Muscle layer of duodenum (tissue), 2 donors: ENCODE measurements around the gene PRR36.

Experiments
- H3K27ac ChIP-seq: one replicate; pipeline ENCODE4 v1.7.0; 2013; ENCODE audit warnings: mild to moderate bottlenecking, low read length
- H3K27me3 ChIP-seq: one replicate; pipeline ENCODE4 v1.7.0; 2013; ENCODE audit warnings: low read depth, mild to moderate bottlenecking, control low read depth, low read length
- H3K36me3 ChIP-seq, 2 donors: one replicate each; pipeline ENCODE4 v1.7.0; 2013; ENCODE audit warnings: low read length in 2 of 2, control low read depth in 1 of 2, mild to moderate bottlenecking in 1 of 2; ENCODE audit not compliant: insufficient read depth in 2 of 2, control insufficient read depth in 1 of 2
- H3K4me1 ChIP-seq, 2 donors: one replicate each; pipeline ENCODE4 v1.7.0; 2013; ENCODE audit warnings: low read length in 2 of 2, mild to moderate bottlenecking in 2 of 2, control low read depth in 1 of 2, moderate library complexity in 1 of 2; ENCODE audit not compliant: insufficient read depth in 2 of 2, control insufficient read depth in 1 of 2
- H3K4me3 ChIP-seq, 2 donors: one replicate each; pipeline ENCODE4 v1.7.0; 2013; ENCODE audit warnings: low read length in 2 of 2, low read depth in 1 of 2, mild to moderate bottlenecking in 1 of 2
- H3K9me3 ChIP-seq, 2 donors: one replicate each; pipeline ENCODE4 v1.7.0; 2013; ENCODE audit warnings: low read length in 2 of 2, control low read depth in 1 of 2, mild to moderate bottlenecking in 1 of 2; ENCODE audit not compliant: control insufficient read depth in 1 of 2
- donor health status: healthy.

PRR36 gene

DNA sequence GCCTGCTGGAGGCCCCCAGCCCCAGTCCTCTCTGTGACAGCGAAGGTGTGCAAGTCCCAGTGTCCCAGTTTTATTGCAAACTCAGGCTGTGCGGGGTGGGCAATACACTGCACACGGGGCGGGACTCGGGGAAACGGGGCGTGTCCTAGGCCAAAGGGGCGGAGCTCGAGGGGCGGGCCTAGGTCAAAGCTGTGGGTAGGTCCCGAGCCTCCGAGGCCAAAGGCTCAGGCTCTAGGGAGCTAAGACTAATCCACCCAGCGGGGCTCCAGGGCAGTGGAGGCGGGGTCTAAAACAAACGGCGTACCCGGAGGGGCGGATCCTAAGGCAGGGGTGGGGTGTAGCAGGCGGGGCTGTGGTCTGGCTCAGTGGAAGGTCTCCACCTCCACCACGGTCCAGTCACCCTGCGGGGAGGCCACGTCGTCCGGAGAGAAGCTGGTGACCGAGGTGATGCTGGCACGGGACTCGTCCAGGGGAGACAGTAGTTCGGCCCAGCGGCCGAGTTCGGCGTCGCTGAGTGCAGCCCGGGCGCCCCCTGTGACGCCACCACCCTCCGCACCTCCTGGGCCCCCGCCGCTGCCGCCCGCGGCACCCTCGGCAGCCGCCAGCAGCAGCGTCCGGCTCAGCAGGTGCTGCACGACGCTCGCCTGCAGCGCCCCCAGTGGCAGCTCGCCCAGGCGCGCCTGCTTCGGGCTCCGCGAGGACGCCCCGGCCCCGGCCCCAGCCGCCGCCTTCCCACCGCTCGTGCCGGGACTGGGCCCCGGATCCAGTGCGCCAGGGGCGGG is 5.3 kb downstream of the PRR36 start:
- Histone ChIP-seq H3K27me3 (peaks cover 21% of the 10 kb centered on the region), H3K27ac (no peak overlapping the region), H3K4me1 (peaks cover 0 to 56% of the 10 kb centered on the region in 2 donors), H3K4me3 (peak overlapping the region; percentile 39 to 61), H3K9me3 (no peaks in the 10 kb centered on the region), H3K36me3 (no peaks in the 10 kb centered on the region)

GRCh38 chr19:7868326-7868670 is 5.9 kb downstream of the PRR36 start:
- no peaks in the 10 kb centered on the region for H3K36me3 ChIP-seq

GRCh38 chr19:7867092-7867844 is 6.9 kb downstream of the PRR36 start:
- Histone ChIP-seq H3K27ac (no peak overlapping the region), H3K36me3 (no peaks in the 10 kb centered on the region), H3K4me1 (peaks cover 0 to 46% of the 10 kb centered on the region in 2 donors), H3K4me3 (no peak overlapping the region), H3K27me3 (peaks cover 11% of the 10 kb centered on the region), H3K9me3 (no peaks in the 10 kb centered on the region)

More at GRCh38 chr19:7868326-7868670, 5.9 kb downstream of the PRR36 start:
- H3K27me3 ChIP-seq = peaks cover 17% of the 10 kb centered on the region
- peaks cover 0 to 50% of the 10 kb centered on the region in 2 donors for H3K4me1 ChIP-seq
- H3K27ac ChIP-seq = no peak overlapping the region
- H3K4me3 ChIP-seq = peak overlapping the region in 1 of 2 donors; percentile 61
- H3K9me3 ChIP-seq = no peaks in the 10 kb centered on the region

DNA sequence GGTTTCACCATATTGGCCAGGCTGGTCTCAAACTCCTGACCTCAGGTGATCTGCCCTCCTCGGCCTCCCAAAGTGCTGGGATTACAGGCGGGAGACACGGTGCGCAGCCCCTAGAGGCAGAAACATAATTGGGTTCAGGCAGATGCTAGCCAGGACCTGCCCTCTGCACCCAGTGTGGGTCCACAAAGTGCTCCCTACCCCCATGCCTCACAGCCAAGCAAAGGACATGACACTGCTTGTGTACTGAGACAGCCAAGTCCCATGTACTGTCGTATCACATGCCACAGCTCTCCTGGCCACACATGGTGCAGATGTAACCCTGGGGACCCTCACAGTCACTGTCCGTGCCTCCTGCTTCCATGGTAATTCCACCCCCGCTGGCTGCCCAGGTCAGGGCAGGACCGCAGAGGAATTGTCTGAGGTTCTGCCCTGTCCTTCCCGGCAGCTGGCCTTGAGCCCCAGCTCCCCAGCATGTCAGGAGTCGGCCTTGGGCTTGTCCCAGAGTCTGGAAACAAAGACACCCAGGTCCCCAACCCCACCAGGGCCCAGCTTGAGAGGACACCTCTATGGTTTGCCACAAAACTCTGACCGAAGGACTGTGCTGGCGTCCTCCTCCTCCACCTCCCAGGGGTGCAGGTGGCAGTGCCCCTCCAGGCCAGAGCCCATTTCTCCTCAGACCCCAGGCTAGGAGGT is 7.6 kb downstream of the PRR36 start:
- Histone ChIP-seq H3K36me3 (no peaks in the 10 kb centered on the region), H3K4me3 (no peak overlapping the region), H3K27me3 (peaks cover 13% of the 10 kb centered on the region), H3K9me3 (no peaks in the 10 kb centered on the region), H3K4me1 (peaks cover 0 to 47% of the 10 kb centered on the region in 2 donors), H3K27ac (no peak overlapping the region)

- Histone ChIP-seq H3K27me3 (peaks cover 18% of the 10 kb centered on the region), H3K4me1 (peaks cover 0 to 37% of the 10 kb centered on the region in 2 donors)
Observed at GRCh38 chr19:7865262-7865911, 8.8 kb downstream of the PRR36 start.

DNA sequence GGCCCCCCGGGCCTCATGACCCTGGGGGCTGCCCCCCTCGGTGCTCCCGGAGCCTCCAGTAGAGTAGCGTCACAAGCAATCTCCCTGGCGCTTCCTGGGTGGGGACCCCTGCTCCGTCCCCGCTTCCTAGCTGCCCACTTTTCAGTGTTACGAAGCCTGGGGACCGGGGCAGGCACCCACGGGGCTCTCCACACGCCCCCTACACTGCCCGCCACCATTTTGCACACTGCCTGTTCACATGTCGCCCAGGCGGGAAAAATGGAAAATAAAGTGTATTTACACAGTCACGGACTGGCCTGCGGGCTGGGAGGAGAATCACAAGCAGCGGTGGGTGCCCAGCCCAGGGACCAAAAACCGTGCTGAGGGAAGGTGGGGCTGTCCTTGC is 9.5 kb downstream of the PRR36 start:
- Histone ChIP-seq H3K9me3 (no peaks in the 10 kb centered on the region), H3K36me3 (peaks cover 0 to 13% of the 10 kb centered on the region in 2 donors), H3K4me3 (no peak overlapping the region), H3K27ac (no peak overlapping the region), H3K27me3 (peaks cover 18% of the 10 kb centered on the region), H3K4me1 (peaks cover 0 to 31% of the 10 kb centered on the region in 2 donors)

More at GRCh38 chr19:7865262-7865911, 8.8 kb downstream of the PRR36 start:
- Histone ChIP-seq H3K27ac (no peak overlapping the region), H3K4me3 (no peak overlapping the region), H3K9me3 (no peaks in the 10 kb centered on the region), H3K36me3 (peaks cover 0 to 10% of the 10 kb centered on the region in 2 donors)

GRCh38 chr19:7863971-7864689 is 10.1 kb downstream of the PRR36 start:
- H3K4me3 ChIP-seq = no peak overlapping the region
- H3K27me3 ChIP-seq = peaks cover 18% of the 10 kb centered on the region
- peaks cover 0 to 18% of the 10 kb centered on the region in 2 donors for H3K36me3 ChIP-seq
- no peaks in the 10 kb centered on the region for H3K9me3 ChIP-seq
- peaks cover 0 to 26% of the 10 kb centered on the region in 2 donors for H3K4me1 ChIP-seq
- H3K27ac ChIP-seq = no peak overlapping the region

DNA sequence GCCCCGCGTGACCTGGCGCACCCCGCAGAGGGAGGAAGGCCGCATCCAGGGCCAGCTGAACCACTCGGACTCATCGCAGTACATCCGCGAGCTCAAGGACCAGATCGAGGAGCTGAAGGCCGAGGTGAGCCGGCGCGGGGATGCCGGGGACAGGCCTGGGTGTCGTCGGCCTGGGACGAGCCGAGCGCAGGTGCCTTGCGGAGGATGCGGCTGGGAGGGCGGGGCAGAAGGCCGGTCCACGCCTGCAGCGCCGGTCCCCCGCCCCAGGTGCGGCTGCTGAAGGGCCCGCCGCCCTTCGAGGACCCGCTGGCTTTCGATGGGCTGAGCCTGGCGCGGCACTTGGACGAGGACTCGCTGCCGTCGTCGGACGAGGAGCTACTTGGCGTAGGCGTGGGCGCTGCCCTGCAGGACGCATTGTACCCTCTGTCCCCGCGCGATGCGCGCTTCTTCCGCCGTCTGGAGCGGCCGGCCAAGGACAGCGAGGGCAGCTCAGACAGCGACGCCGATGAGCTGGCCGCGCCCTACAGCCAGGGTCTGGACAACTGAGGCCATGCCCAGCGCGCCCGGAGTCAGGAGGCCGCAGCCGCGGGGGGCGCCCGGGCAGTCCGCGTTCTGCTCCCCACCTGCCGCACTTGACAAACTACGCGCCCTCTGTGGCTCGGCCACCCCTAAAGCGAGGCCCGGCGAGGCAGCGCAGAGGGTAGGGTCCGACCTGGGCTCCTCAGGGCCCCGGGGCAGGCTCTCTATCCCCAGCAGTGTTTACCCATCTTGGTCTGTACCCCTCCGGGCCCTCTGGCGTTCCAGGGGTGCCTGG is 10.8 kb downstream of the PRR36 start:
- no peak overlapping the region for H3K4me3 ChIP-seq
- peaks cover 0 to 18% of the 10 kb centered on the region in 2 donors for H3K4me1 ChIP-seq
- H3K27me3 ChIP-seq = peaks cover 18% of the 10 kb centered on the region

DNA sequence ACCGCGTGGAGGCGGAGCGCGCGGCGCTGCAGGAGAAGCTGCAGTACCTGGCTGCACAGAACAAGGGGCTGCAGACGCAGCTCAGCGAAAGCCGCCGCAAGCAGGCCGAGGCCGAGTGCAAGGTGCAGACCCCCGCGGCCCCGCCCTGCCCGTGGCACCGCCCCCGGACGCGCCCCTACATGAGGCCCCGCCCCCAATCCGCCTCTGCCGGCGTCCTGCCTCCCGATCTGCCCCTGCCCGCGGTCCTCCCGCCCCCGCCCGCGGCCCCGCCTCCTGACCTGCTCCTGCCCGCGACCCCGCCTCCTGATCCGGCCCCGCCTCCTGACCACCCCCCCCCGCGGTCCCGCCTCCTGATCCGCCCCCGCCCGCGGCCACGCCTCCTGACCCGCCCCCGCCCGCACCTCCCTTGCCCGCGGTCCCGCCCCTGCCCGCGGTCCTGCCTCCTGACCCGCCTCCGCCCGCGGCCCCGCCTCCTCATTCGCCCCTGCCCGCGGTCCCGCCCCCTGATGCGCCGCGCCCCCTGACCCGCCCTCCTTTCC is 11.7 kb downstream of the PRR36 start:
- Histone ChIP-seq H3K4me3 (peak overlapping the region in 1 of 2 donors; percentile 53), H3K36me3 (peaks cover 0 to 29% of the 10 kb centered on the region in 2 donors)

More for the DNA sequence above, 10.8 kb downstream of the PRR36 start:
- peaks cover 0 to 24% of the 10 kb centered on the region in 2 donors for H3K36me3 ChIP-seq
- H3K27ac ChIP-seq = no peak overlapping the region
- H3K9me3 ChIP-seq = no peaks in the 10 kb centered on the region

More for the DNA sequence above, 11.7 kb downstream of the PRR36 start:
- no peaks in the 10 kb centered on the region for H3K9me3 ChIP-seq
- peaks cover 17% of the 10 kb centered on the region for H3K27me3 ChIP-seq
- peaks cover 0 to 13% of the 10 kb centered on the region in 2 donors for H3K4me1 ChIP-seq
- no peak overlapping the region for H3K27ac ChIP-seq
